Activated T-helper 17 cell treated with anti-CD3 and anti-CD28 coated beads, Interleukin-2, amount 50 U/mL, for 72 hours (primary cell): Measurements from ENCODE around the gene ERI3. TPM values are rescaled to one million over a fixed set of nuclear protein-coding genes. Genes with fewer than 3 reads are reported as not detected.

Experiments used
- ATAC-seq: fragments of 150-1000 bp; cut with Tn5 transposase; replicated peaks from 2 replicates; pipeline ENCODE4 v1.10.0; 2021; ENCODE audit warnings: mild to moderate bottlenecking, moderate library complexity
- H3K27ac Mint-ChIP-seq: one replicate; pipeline ENCODE4 v1.8.0; 2022; ENCODE audit warnings: mixed read lengths
- H3K27me3 Mint-ChIP-seq: one replicate; pipeline ENCODE4 v1.8.0; 2022; ENCODE audit warnings: mixed read lengths
- H3K36me3 Mint-ChIP-seq: one replicate; pipeline ENCODE4 v1.8.0; 2022; ENCODE audit warnings: low read depth, mild to moderate bottlenecking, mixed read lengths
- H3K4me1 Mint-ChIP-seq: one replicate; pipeline ENCODE4 v1.8.0; 2022; ENCODE audit warnings: mixed read lengths
- H3K4me3 Mint-ChIP-seq: one replicate; pipeline ENCODE4 v1.8.0; 2022; ENCODE audit warnings: mild to moderate bottlenecking, mixed read lengths
- H3K9me3 Mint-ChIP-seq: one replicate; pipeline ENCODE4 v1.8.0; 2022; ENCODE audit warnings: mixed read lengths
- total RNA-seq, 2 donors: library from RNA; stranded (reverse); gene quantifications; one replicate each; pipeline ENCODE4 v1.2.3, GENCODE V29; 2022

ERI3 gene
- total RNA-seq, 2 donors from 2014 or later = 30.7 to 41.8 TPM

- no peak for ATAC-seq
- Mint-ChIP-seq H3K9me3 (no peaks in the 10 kb centered on the region), H3K4me1 (no peaks in the 10 kb centered on the region), H3K36me3 (peaks cover 33% of the 10 kb centered on the region), H3K27me3 (no peaks in the 10 kb centered on the region), H3K27ac (no peak overlapping the region), H3K4me3 (no peak overlapping the region)
Measured at GRCh38 chr1:44292651-44293050, 62.4 kb downstream of the ERI3 start.

- Mint-ChIP-seq H3K4me3 (no peak overlapping the region), H3K4me1 (no peaks in the 10 kb centered on the region), H3K27me3 (no peaks in the 10 kb centered on the region), H3K36me3 (peaks cover 21% of the 10 kb centered on the region), H3K9me3 (no peaks in the 10 kb centered on the region), H3K27ac (no peak overlapping the region)
- no peak for ATAC-seq
Measured at GRCh38 chr1:44290250-44291094, 64.6 kb downstream of the ERI3 start.

- peaks cover 21% of the 10 kb centered on the region for H3K36me3 Mint-ChIP-seq
Measured at GRCh38 chr1:44289530-44289929, 65.5 kb downstream of the ERI3 start.

GRCh38 chr1:44288883-44289282, 66.2 kb downstream of the ERI3 start:
- no peaks in the 10 kb centered on the region for H3K27me3 Mint-ChIP-seq
- H3K4me3 Mint-ChIP-seq = no peak overlapping the region
- no peak for ATAC-seq

More at GRCh38 chr1:44289530-44289929, 65.5 kb downstream of the ERI3 start:
- no peaks in the 10 kb centered on the region for H3K4me1 Mint-ChIP-seq
- ATAC-seq = no peak
- H3K27ac Mint-ChIP-seq = no peak overlapping the region
- no peaks in the 10 kb centered on the region for H3K27me3 Mint-ChIP-seq
- H3K9me3 Mint-ChIP-seq = no peaks in the 10 kb centered on the region
- no peak overlapping the region for H3K4me3 Mint-ChIP-seq

GRCh38 chr1:44284184-44284583, 70.9 kb downstream of the ERI3 start:
- Mint-ChIP-seq H3K36me3 (peaks cover 44% of the 10 kb centered on the region), H3K4me1 (no peaks in the 10 kb centered on the region), H3K27me3 (no peaks in the 10 kb centered on the region), H3K9me3 (no peaks in the 10 kb centered on the region), H3K27ac (peak overlapping the region; percentile 9), H3K4me3 (no peak overlapping the region)
- no peak for ATAC-seq

More at GRCh38 chr1:44288883-44289282, 66.2 kb downstream of the ERI3 start:
- Mint-ChIP-seq H3K9me3 (no peaks in the 10 kb centered on the region), H3K4me1 (no peaks in the 10 kb centered on the region), H3K36me3 (peaks cover 21% of the 10 kb centered on the region), H3K27ac (no peak overlapping the region)

GRCh38 chr1:44283524-44284173, 71.4 kb downstream of the ERI3 start:
- Mint-ChIP-seq H3K27me3 (no peaks in the 10 kb centered on the region), H3K4me3 (no peak overlapping the region), H3K9me3 (no peaks in the 10 kb centered on the region), H3K27ac (peak overlapping the region; percentile 9), H3K36me3 (peaks cover 48% of the 10 kb centered on the region), H3K4me1 (no peaks in the 10 kb centered on the region)
- ATAC-seq = no peak

GRCh38 chr1:44282704-44283426, 72.2 kb downstream of the ERI3 start:
- Mint-ChIP-seq H3K4me1 (no peaks in the 10 kb centered on the region), H3K27me3 (no peaks in the 10 kb centered on the region), H3K27ac (no peak overlapping the region), H3K9me3 (no peaks in the 10 kb centered on the region), H3K4me3 (no peak overlapping the region), H3K36me3 (peaks cover 48% of the 10 kb centered on the region)
- ATAC-seq = no peak

GRCh38 chr1:44281962-44282703, 72.9 kb downstream of the ERI3 start:
- H3K27ac Mint-ChIP-seq = no peak overlapping the region

GRCh38 chr1:44276901-44277300, 78.2 kb downstream of the ERI3 start:
- no peak for ATAC-seq
- H3K4me3 Mint-ChIP-seq = no peak overlapping the region
- peaks cover 10% of the 10 kb centered on the region for H3K36me3 Mint-ChIP-seq
- peaks cover 5% of the 10 kb centered on the region for H3K4me1 Mint-ChIP-seq
- H3K27ac Mint-ChIP-seq = no peak overlapping the region
- no peaks in the 10 kb centered on the region for H3K27me3 Mint-ChIP-seq
- no peaks in the 10 kb centered on the region for H3K9me3 Mint-ChIP-seq

More at GRCh38 chr1:44281962-44282703, 72.9 kb downstream of the ERI3 start:
- no peaks in the 10 kb centered on the region for H3K4me1 Mint-ChIP-seq
- no peaks in the 10 kb centered on the region for H3K9me3 Mint-ChIP-seq
- ATAC-seq = no peak
- H3K27me3 Mint-ChIP-seq = no peaks in the 10 kb centered on the region
- peaks cover 48% of the 10 kb centered on the region for H3K36me3 Mint-ChIP-seq
- H3K4me3 Mint-ChIP-seq = no peak overlapping the region

- H3K9me3 Mint-ChIP-seq = no peaks in the 10 kb centered on the region
- peaks cover 5% of the 10 kb centered on the region for H3K4me1 Mint-ChIP-seq
- H3K4me3 Mint-ChIP-seq = no peak overlapping the region
- no peak for ATAC-seq
- no peaks in the 10 kb centered on the region for H3K27me3 Mint-ChIP-seq
- no peak overlapping the region for H3K27ac Mint-ChIP-seq
- H3K36me3 Mint-ChIP-seq = peaks cover 10% of the 10 kb centered on the region
Measured at GRCh38 chr1:44275991-44276405, 79.1 kb downstream of the ERI3 start.

GRCh38 chr1:44275296-44275962, 79.6 kb downstream of the ERI3 start:
- no peak for ATAC-seq
- H3K4me1 Mint-ChIP-seq = peaks cover 5% of the 10 kb centered on the region
- H3K27ac Mint-ChIP-seq = peak overlapping the region; percentile 10
- H3K9me3 Mint-ChIP-seq = no peaks in the 10 kb centered on the region
- no peak overlapping the region for H3K4me3 Mint-ChIP-seq
- H3K36me3 Mint-ChIP-seq = peaks cover 10% of the 10 kb centered on the region
- H3K27me3 Mint-ChIP-seq = no peaks in the 10 kb centered on the region

- no peaks in the 10 kb centered on the region for H3K9me3 Mint-ChIP-seq
- no peaks in the 10 kb centered on the region for H3K27me3 Mint-ChIP-seq
- H3K27ac Mint-ChIP-seq = no peak overlapping the region
- H3K36me3 Mint-ChIP-seq = no peaks in the 10 kb centered on the region
- H3K4me3 Mint-ChIP-seq = no peak overlapping the region
- ATAC-seq = no peak
- peaks cover 5% of the 10 kb centered on the region for H3K4me1 Mint-ChIP-seq
Measured at GRCh38 chr1:44273560-44274350, 81.3 kb downstream of the ERI3 start.

- peaks cover 5% of the 10 kb centered on the region for H3K4me1 Mint-ChIP-seq
- H3K9me3 Mint-ChIP-seq = no peaks in the 10 kb centered on the region
- H3K27ac Mint-ChIP-seq = no peak overlapping the region
- no peaks in the 10 kb centered on the region for H3K36me3 Mint-ChIP-seq
- no peak overlapping the region for H3K4me3 Mint-ChIP-seq
- no peaks in the 10 kb centered on the region for H3K27me3 Mint-ChIP-seq
- no peak for ATAC-seq
Measured at GRCh38 chr1:44272992-44273391, 82.1 kb downstream of the ERI3 start.
